Cardiac fibroblast (primary cell): Measurements from ENCODE around the gene LNX1.

Experiments
- DNase-seq, 2 donors: peaks; one replicate each; pipeline versions ENCODE4 v3.0.0 to v3.0.0-alpha.2; 2010; ENCODE audit warnings: low read depth in 2 of 2
- H3K4me3 ChIP-seq, 2 donors: replicated peaks in 1 of 2; 1 replicate in 1 of 2; 2 replicates in 1 of 2; pipeline ENCODE4 v1.5.1; 2011; ENCODE audit warnings: low read depth in 2 of 2, low read length in 2 of 2, mild to moderate bottlenecking in 2 of 2, moderate library complexity in 1 of 2
- CTCF ChIP-seq: IDR thresholded peaks from one replicate; pipeline ENCODE4 v1.5.1; 2011; ENCODE audit warnings: low read depth, mild to moderate bottlenecking, low read length, inconsistent platforms

Gene LNX1

GRCh38 chr4:53514509-53514908 is 76.8 kb downstream of the LNX1 start:
- TF ChIP-seq CTCF = no peak
- DNase-seq = no peak
- no peak overlapping the region for H3K4me3 ChIP-seq

- no peak for TF ChIP-seq CTCF
- DNase-seq = no peak
- no peak overlapping the region for H3K4me3 ChIP-seq
These were observed 78.7 kb downstream of the LNX1 start for GRCh38 chr4:53512608-53513007.

- peak; percentile 12 to 37 for DNase-seq
- H3K4me3 ChIP-seq = no peak overlapping the region
- TF ChIP-seq CTCF = no peak
These were observed 80.3 kb downstream of the LNX1 start for GRCh38 chr4:53511014-53511413.

GRCh38 chr4:53510321-53510720 is 81.0 kb downstream of the LNX1 start:
- DNase-seq = peak in 1 of 2 donors; percentile 44
- no peak for TF ChIP-seq CTCF
- H3K4me3 ChIP-seq = no peak overlapping the region

GRCh38 chr4:53508446-53508845 is 82.8 kb downstream of the LNX1 start:
- TF ChIP-seq CTCF = peak; percentile 39
- DNase-seq = peak; percentile 80 to 96
- peak overlapping the region in 1 of 2 donors; percentile 45 for H3K4me3 ChIP-seq

- H3K4me3 ChIP-seq = peak overlapping the region; percentile 31 to 45
- peak; percentile 98 for DNase-seq
These were observed 83.5 kb downstream of the LNX1 start for GRCh38 chr4:53507671-53508286.

More at GRCh38 chr4:53507671-53508286, 83.5 kb downstream of the LNX1 start:
- no peak for TF ChIP-seq CTCF
